GM18951 (cell line): ENCODE results near the gene FOXA3.
A peak's percentile ranks its signal among the peaks of the same experiment; 100 is the strongest.
"Not testable (repeated sequence)": the region's sequence is repeated elsewhere in the genome, so short reads cannot be mapped to it uniquely, and the experiment has no call there.

Experiments
- POLR2A ChIP-seq: IDR thresholded peaks from 4 replicates; pipeline ENCODE4 v1.6.1; 2011; ENCODE audit warnings: mild to moderate bottlenecking; ENCODE audit not compliant: insufficient read length, insufficient read depth; ENCODE audit errors: extremely low read depth
- in situ Hi-C: fragments of 300-500 bp; cut with MboI; formaldehyde crosslinking; loops from one replicate; pipeline ENCODE4 v1.12.0; 2022; ENCODE audit warnings: low sequenced_read_pairs, mixed read lengths, inconsistent platforms; ENCODE audit not compliant: unreplicated experiment

Gene FOXA3

GRCh38 chr19:45852145-45852750 is 11.9 kb upstream of the FOXA3 start:
- in situ Hi-C loops, result no loop called here
- no peak for TF ChIP-seq POLR2A

- TF ChIP-seq POLR2A, result no peak
- in situ Hi-C loops, result no loop called here
Observed at GRCh38 chr19:45852983-45853382, 11.1 kb upstream of the FOXA3 start.

GRCh38 chr19:45854167-45854778 is 9.9 kb upstream of the FOXA3 start:
- TF ChIP-seq POLR2A, result no peak
- in situ Hi-C loops, result no loop called here

GRCh38 chr19:45860359-45861259 is 3.5 kb upstream of the FOXA3 start:
- in situ Hi-C loops, result no loop called here
- TF ChIP-seq POLR2A, result no peak

- in situ Hi-C loops, result no loop called here
- TF ChIP-seq POLR2A, result no peak
Observed at GRCh38 chr19:45862271-45862563, 1.9 kb upstream of the FOXA3 start.

- in situ Hi-C loops, result no loop called here
- TF ChIP-seq POLR2A, result peak; percentile 79
Observed at GRCh38 chr19:45862564-45863334, 1.4 kb upstream of the FOXA3 start, which contains the start of gene SYMPK. Gene SYMPK, minus strand, starts transcription at chr19:45863147. Its CDS starts 8,652 bp downstream, at chr19:45854495.

GRCh38 chr19:45863335-45863839 is 739 bp upstream of the FOXA3 start:
- TF ChIP-seq POLR2A, result no peak
- in situ Hi-C loops, result no loop called here

GRCh38 chr19:45864629-45865082 is 530 bp downstream of the FOXA3 start:
- in situ Hi-C loops, result no loop called here
- no peak for TF ChIP-seq POLR2A

- in situ Hi-C loops, result no loop called here
- no peak for TF ChIP-seq POLR2A
Observed at GRCh38 chr19:45865269-45865948, 1.3 kb downstream of the FOXA3 start.

- TF ChIP-seq POLR2A, result no peak
- in situ Hi-C loops, result no loop called here
Observed at GRCh38 chr19:45866400-45867176, 2.5 kb downstream of the FOXA3 start.

GRCh38 chr19:45867241-45867640 is 3.1 kb downstream of the FOXA3 start:
- in situ Hi-C loops, result not testable (repeated sequence)

- in situ Hi-C loops, result no loop called here
- TF ChIP-seq POLR2A, result no peak
Observed at GRCh38 chr19:45870798-45871197, 6.7 kb downstream of the FOXA3 start.
